Calu3 (cell line): ENCODE measurements around the gene CD300LG. TPM values are rescaled to one million over a fixed set of nuclear protein-coding genes. Genes with fewer than 3 reads are reported as not detected.

Source experiments
- BruUV-seq: library from RNA; stranded (reverse); fragments of 400-500 nt; replicated peaks from 2 replicates; lab custom pipeline; 2021; lab: Mats Ljungman, UMichigan
- CTCF ChIA-PET: fragments of 300-600 bp; sonication (Branson Sonifier 250); formaldehyde crosslinking; loops from one replicate; lab custom pipeline; 2022; ENCODE audit warnings: antibody characterized with exemption; lab: Charles Lee
- DNase-seq: peaks from one replicate; pipeline ENCODE4 v3.0.0; 2022
- H3K27ac Mint-ChIP-seq: one replicate; pipeline ENCODE4 v1.8.0; 2022; ENCODE audit warnings: mixed read lengths; ENCODE audit not compliant: unreplicated experiment
- H3K27me3 Mint-ChIP-seq: one replicate; pipeline ENCODE4 v1.8.0; 2022; ENCODE audit warnings: mixed read lengths; ENCODE audit not compliant: unreplicated experiment
- H3K36me3 Mint-ChIP-seq: one replicate; pipeline ENCODE4 v1.8.0; 2022; ENCODE audit warnings: mild to moderate bottlenecking, moderate library complexity, mixed read lengths; ENCODE audit not compliant: insufficient read depth, unreplicated experiment
- H3K4me1 Mint-ChIP-seq: one replicate; pipeline ENCODE4 v1.8.0; 2022; ENCODE audit warnings: mild to moderate bottlenecking, low read depth, mixed read lengths; ENCODE audit not compliant: unreplicated experiment
- H3K4me3 Mint-ChIP-seq: one replicate; pipeline ENCODE4 v1.8.0; 2022; ENCODE audit warnings: mild to moderate bottlenecking, low read depth, moderate library complexity, mixed read lengths; ENCODE audit not compliant: unreplicated experiment
- H3K9me3 Mint-ChIP-seq: one replicate; pipeline ENCODE4 v1.8.0; 2022; ENCODE audit warnings: low read depth, mixed read lengths; ENCODE audit not compliant: unreplicated experiment
- intact Hi-C: fragments of 100-400 bp; cut with micrococcal nuclease; formaldehyde crosslinking; loops from one replicate; pipeline ENCODE4 v1.10.0; 2022; ENCODE audit not compliant: unreplicated experiment
- total RNA-seq: library from RNA; stranded (reverse); gene quantifications from 2 replicates; pipeline ENCODE4 v1.2.3, GENCODE V29; 2022
- TF ChIP-seq, protein P1 (sequence below): fragments of 200-600 bp; IDR thresholded peaks from one replicate; pipeline ENCODE4 v1.8.0; 2022; ENCODE audit warnings: antibody characterized with exemption; ENCODE audit not compliant: unreplicated experiment

CD300LG gene
- total RNA-seq, 1 experiment from 2014 or later: not detected

DNA sequence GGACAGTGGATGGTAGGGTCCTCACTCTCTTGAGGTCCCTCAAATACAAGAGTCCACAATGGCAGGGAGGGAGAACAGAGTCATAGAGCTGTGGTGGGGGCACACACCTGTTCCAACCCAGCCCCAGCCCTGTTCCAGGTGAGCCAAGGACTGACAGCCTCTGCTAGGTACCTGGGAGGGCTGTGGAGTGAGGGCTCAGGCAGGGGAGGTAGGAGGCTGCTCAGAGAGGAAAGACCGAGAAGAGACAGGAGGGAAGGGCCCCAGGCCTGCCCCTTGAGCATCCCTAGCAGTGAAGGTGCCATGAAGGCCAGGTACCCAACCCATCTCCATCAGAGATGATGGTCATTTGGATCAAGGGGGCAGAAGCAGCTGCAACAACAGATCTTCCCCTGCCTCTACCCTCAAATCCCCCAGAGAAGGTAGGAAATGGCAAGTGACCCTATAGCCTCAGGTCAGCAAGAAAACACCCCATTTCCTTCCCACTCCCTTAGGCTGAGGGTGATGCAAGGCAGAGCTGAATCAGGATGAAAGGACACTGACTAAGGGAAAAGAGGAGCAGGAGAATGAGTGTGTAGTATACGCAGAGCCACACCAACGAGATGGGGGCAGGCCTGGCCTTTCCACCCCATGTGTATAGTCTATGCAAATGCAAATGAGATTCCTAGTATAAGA lies 28.6 kb downstream of the CD300LG start:
- no peaks in the 10 kb centered on the region for H3K9me3 Mint-ChIP-seq
- H3K4me1 Mint-ChIP-seq: peaks cover 18% of the 10 kb centered on the region
- no TSS peak for BruUV-seq
- intact Hi-C loops: loop anchor here (10.0 kb wide), 1 partner anchor 119 kb away; no protein-coding TSS in a partner anchor
- H3K27me3 Mint-ChIP-seq: peaks cover 53% of the 10 kb centered on the region
- TF ChIP-seq, protein P1, sequence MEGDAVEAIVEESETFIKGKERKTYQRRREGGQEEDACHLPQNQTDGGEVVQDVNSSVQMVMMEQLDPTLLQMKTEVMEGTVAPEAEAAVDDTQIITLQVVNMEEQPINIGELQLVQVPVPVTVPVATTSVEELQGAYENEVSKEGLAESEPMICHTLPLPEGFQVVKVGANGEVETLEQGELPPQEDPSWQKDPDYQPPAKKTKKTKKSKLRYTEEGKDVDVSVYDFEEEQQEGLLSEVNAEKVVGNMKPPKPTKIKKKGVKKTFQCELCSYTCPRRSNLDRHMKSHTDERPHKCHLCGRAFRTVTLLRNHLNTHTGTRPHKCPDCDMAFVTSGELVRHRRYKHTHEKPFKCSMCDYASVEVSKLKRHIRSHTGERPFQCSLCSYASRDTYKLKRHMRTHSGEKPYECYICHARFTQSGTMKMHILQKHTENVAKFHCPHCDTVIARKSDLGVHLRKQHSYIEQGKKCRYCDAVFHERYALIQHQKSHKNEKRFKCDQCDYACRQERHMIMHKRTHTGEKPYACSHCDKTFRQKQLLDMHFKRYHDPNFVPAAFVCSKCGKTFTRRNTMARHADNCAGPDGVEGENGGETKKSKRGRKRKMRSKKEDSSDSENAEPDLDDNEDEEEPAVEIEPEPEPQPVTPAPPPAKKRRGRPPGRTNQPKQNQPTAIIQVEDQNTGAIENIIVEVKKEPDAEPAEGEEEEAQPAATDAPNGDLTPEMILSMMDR: no peak
- no peak overlapping the region for H3K4me3 Mint-ChIP-seq
- no peak overlapping the region for H3K27ac Mint-ChIP-seq
- DNase-seq: no peak
- CTCF ChIA-PET: no interaction called here
- H3K36me3 Mint-ChIP-seq: no peaks in the 10 kb centered on the region

DNA sequence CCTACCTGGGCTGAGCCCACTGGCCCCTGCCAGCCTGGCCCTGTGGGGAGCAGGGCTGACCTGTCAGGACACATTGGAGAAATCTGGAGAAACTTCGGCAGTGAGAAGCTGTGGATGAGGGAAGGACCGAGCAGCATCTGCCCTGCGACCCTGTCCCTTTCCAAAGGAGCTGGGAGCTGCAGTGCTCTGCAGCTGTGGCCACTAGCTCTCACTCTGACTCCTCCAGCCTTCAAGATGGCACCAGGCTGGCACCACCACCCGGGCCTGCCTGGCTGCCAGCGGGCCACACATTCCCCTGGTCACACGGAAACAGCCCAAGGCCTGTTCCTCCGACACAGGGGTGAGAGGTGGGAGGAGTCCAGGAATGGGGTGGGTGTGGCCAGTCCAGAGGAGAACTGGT lies 30.1 kb downstream of the CD300LG start:
- H3K4me3 Mint-ChIP-seq: no peak overlapping the region
- TF ChIP-seq, protein P1: no peak
- DNase-seq: no peak
- peaks cover 16% of the 10 kb centered on the region for H3K4me1 Mint-ChIP-seq
- H3K27ac Mint-ChIP-seq: no peak overlapping the region
- CTCF ChIA-PET: interaction anchor here (0.6 to 1.7 kb wide), 2 partner anchors 37 to 489 kb away, joined by 4 to 5 read pairs; no protein-coding TSS in a partner anchor
- no TSS peak for BruUV-seq
- intact Hi-C loops: loop anchor here (10.0 kb wide), 1 partner anchor 118 kb away; no protein-coding TSS in a partner anchor
- no peaks in the 10 kb centered on the region for H3K36me3 Mint-ChIP-seq
- no peaks in the 10 kb centered on the region for H3K9me3 Mint-ChIP-seq
- H3K27me3 Mint-ChIP-seq: peaks cover 49% of the 10 kb centered on the region

DNA sequence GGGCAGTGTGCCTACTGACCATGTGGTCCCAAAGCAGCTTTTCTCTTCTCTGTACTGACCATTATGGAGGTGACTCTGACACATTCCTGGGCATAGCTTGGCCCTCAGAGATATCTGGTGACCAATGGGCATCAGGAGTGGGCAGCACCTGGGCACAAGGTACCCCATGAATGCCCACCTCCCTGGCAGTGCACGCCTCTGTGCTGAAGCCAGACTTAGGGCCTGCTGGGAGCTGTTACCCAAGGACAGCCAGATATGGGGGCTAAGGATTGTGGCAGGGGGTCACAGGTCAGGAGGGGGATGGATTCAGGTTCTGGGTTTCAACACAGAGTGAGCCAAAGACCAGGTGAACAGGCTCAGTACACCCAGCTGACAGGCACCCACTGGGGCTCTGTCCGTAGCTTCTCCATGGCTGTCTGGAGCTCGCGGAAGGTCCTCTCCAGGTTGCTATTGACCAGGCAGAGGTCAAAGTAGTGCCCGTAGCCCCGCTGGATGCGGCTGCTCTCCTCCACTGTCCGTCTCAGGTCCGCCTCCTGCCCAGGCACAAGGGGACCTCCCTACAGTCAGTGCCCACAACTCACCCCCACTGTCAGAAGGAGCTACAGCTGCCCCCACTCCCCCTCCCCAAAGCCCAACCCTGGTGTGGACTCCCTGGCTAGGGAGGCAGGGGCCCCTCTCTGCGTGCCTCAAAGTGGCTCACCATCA lies 30.6 kb downstream of the CD300LG start:
- Mint-ChIP-seq H3K4me3 (no peak overlapping the region), H3K9me3 (no peaks in the 10 kb centered on the region), H3K27ac (no peak overlapping the region), H3K36me3 (no peaks in the 10 kb centered on the region), H3K4me1 (peaks cover 11% of the 10 kb centered on the region), H3K27me3 (peaks cover 43% of the 10 kb centered on the region)
- intact Hi-C loops: loop anchor here (10.0 kb wide), 1 partner anchor 117 kb away; no protein-coding TSS in a partner anchor
- CTCF ChIA-PET: interaction anchor here (0.6 to 1.7 kb wide), 7 partner anchors 12 to 489 kb away, joined by 3 to 5 read pairs (median 3); no protein-coding TSS in a partner anchor
- DNase-seq: no peak
- BruUV-seq: no TSS peak
- TF ChIP-seq, protein P1: no peak

DNA sequence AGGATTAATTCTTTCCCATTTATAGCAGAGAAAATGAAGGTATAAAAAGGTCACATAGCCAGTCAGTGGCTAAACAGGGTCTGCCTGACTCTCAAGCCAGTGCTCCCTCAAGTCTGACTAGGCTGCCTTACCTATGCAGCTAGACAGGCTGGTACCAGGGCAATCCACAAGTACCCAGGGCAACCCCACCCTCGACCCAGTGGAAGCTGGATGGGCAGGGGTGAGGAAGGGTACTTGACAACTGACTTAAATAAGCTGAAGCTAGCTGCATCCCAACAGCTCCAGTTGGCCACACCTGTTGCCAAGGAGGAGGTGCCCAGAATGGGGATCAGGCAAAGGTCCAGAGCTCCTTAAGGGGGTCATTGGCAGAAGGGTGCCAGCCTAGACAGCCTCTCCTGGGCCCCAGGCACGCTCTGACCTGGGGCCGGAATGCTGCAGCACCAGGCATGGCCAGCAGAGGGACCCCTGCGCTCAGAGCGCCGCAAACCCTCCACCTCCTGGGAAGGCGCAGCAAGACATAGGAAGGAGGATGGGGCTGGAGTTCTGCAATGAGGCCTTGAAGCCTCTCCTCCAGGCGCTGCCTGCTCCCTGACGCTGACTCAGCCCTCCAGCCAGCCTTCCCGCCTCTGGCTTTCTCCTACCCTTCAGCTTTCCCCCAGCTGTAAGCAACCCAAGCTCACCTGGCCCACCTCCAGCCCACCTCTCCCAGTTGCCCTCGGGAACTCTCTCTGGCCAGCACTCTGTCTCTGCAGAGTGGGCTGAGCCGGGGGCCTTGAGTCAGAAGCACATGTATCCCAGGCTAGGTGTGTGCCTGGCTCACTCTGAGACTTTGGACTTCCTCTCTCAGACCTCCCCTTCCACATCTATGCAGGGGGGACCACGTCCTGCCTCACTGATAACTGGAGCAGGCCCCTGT lies 31.5 kb downstream of the CD300LG start:
- H3K27ac Mint-ChIP-seq: no peak overlapping the region
- H3K4me1 Mint-ChIP-seq: peaks cover 8% of the 10 kb centered on the region
- no peaks in the 10 kb centered on the region for H3K36me3 Mint-ChIP-seq
- intact Hi-C loops: loop anchor here (10.0 kb wide), 1 partner anchor 116 kb away; no protein-coding TSS in a partner anchor
- no peak overlapping the region for H3K4me3 Mint-ChIP-seq
- TF ChIP-seq, protein P1: peak; percentile 98
- peak; percentile 93 for DNase-seq
- BruUV-seq: no TSS peak
- H3K27me3 Mint-ChIP-seq: peaks cover 43% of the 10 kb centered on the region
- no peaks in the 10 kb centered on the region for H3K9me3 Mint-ChIP-seq
- CTCF ChIA-PET: interaction anchor here (0.6 to 1.7 kb wide), 11 partner anchors 12 to 290 kb away, joined by 3 to 7 read pairs (median 3); no protein-coding TSS in a partner anchor
